Nucleus accumbens (tissue), 56 donors: ENCODE data around the gene ING5.

Experiments
- DNase-seq, 56 donors: peaks; one replicate each; lab custom pipeline; 2025; lab: John Stamatoyannopoulos, UW

The ING5 gene

DNA sequence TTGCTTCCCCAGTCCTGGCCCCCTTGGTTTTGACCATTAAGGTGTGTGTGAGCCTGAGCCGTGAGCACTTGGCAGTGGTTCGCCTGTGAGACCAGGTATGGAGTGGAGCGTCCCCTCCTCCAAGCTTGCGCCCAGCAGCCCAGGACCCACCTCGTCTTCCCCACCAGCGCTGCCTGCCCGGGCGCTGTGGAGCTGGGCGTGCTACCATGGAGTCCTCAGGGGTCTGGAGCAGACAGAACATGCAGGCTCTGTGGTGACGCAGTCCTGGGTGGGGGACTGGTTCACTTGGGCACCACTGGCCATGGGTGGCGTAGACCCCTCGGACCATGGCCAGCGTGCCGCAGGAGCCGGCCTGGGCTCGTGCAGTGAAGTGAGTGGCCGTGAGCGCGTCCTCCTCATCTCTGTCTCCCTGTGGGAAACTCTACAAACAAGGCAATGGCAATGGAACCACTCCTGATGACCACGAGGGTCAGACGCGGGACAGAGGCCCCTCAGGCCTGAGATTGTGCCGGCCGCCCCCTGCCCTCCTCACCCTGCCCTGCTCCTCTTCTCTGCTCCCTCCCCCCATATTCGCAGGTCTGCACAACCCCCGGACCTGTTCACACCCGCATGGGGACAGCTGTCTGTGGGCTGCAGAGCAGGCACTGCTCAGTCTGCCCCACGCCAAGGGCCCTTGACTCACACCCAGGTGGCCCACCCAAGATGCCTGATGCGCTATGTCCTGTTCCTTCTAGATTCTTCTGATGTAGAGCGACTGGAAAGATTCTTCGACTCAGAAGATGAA lies 30.2 kb upstream of the ING5 start:
- DNase-seq = no peak

DNA sequence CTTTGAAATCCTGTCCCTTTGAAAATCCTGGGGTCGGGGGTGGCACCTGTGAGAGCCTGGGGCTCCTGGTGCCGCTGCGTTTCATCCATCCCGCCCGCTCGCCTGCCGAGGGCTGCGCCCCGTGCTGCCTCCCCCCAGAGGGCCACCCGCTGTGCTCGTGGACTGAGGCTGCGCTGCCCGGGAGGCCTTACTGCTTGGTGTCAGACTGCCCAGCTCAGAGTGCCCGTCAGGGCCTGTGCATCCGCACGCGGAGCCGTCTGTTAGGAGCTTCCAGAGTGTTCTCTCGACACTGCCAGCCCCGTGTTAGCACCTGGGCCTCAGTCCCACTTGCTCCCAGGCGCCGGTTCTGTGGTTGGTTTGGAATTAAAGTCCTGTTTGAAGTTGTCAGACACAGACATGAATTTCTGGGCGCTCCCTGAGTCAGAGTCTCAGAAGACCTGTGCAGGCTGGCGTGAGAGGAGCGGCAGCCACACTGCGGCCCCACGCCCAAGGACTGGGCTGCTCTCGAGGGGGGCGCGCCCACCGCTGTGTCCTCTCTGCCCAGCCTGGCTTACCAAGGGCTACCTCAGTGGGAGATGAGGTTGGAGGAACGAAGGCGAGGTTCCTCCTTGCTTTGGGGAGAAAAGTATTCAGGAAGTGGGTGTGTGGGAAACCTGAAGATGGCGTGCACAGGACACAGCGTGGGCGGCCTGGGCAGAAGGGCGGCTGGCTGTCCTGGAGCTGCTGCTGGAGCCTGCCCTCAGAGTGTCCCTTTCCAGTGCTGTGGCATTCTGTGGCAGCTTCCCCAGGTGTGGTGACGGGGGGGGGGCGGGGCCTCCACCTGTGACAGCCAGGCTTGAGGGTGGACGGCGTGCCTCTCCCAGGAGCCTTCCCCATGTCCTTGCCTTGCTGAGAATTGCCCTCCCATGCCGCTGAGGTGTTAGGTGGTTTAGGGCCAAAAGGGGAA lies 29.3 kb upstream of the ING5 start:
- DNase-seq = no peak

DNA sequence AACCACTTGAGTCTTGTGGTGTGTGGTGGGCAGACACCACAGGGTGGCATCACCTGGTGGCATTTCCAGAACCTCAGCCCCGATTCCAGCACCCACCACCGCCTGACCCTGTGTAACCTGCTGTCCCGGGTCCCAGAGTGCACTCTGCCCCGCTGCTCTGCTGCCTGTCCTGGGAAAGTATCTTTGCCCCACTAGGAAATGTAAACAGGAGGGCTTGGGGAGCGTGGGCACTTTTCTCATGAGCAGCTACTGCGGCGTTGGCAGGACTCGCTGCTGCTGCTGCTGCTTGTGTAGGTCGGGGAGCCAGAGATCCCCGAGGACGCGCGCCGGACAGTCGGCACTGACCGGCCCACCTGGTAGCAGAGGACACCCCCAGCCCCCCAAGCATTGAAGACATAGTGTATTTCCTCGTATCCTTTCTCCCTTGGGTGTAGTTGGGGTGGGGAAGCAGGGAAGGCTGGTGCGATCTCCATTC lies 28.6 kb upstream of the ING5 start:
- no peak for DNase-seq

DNA sequence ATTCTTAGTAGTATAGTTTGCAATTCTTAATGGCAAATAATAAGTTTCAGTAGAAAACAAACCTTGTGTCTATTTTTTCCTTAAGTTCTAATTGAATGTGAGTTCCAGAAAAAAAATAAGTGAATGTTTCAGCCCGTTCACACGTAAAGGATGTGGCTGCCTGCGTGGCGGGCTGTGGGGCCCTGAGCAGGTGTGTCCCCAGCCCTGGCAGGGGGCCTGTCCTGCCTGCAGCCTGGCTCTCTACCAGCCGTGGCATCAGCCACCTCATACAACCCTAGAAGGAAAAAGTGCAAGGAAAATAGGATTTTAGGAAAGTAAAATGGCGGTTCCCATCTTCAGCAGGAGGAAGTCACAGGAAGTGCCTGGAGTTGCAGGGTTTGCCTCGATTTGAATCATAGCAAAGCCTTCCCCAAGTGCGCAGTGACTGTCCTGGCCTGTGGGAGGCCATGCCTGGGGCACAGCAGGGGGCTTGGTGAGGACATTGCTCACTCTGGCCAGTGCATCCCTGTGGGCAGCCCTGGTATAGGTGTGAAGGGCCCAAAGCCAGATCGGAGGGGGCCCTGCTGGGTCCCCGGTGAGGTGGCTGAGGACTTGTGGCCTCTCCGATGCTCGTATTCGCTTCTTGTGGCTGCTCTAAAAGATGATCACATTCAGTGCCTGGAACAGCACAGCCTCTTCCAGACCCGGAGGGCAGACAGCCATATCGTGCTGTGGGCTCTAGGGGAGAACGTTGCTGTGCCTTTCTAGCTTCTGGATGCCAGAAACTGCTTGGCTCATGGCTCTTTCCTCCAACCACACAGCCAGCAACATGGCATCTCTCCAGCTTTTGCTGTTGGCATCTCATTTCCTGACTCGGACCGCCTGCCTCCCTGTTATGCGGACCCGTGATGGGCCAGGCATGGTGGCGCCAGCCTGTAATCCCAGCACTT lies 27.8 kb upstream of the ING5 start:
- peak in 7 of 56 donors; percentile 2 to 45 (median 29) for DNase-seq

DNA sequence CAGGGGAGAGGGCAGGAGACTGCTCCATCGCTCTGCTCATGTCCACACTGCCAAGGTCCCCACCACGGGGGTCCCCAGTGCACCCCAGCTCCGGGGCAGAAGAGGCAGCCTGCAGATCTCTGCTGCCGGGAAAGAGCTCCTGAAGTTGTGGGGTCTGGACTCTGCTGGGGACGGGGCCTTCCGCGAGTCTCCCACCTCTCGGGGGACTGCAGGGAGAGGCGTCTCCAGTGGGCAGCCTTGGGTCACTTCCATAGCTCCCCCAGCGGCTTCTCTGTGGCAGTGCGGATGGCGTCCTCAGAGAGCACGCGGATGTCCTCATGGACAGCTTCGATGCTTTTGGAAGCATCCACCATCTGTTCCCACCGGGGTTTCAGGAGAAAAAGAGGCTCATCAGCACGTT lies 26.0 kb upstream of the ING5 start:
- DNase-seq = no peak

DNA sequence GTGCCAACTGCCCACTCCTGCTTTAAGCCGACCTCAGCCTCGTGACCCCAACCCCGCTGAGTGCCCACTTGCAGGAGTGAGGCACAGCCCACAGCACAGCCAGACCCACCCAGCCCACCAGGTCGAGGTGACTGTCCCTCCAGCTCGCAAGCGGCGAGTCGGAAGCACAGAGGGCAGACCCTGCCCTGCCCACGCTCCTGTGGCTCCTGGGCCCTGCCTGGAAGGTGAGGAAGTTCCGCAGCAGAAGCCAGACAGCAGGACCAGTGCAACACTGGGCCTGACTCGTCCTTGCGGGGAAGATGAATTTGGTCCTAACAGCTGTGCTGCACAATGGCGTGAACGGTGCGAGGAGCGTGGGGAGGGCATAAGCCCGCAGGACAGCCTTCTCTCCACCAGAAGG lies 25.2 kb upstream of the ING5 start:
- DNase-seq = no peak

DNA sequence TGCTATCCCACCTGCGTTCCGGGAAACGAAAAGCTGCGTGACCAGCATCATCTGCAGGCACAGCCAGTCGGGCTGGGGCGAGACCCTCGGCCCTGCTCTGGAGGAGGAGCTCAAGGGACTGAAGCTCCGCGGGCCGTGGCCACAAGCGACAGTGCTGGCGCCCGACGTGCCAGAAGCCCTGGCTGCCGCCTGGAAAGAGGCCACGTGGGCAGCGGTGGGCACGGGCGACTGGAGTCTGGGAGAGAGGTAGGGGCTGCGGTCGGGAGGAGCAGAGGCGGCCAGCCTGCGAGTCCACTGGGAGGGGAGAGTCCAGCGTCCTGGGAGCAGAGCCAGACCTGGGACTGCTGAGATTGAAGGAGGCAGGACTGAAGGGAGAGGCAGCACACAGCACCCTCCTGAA lies 24.4 kb upstream of the ING5 start:
- DNase-seq = no peak

DNA sequence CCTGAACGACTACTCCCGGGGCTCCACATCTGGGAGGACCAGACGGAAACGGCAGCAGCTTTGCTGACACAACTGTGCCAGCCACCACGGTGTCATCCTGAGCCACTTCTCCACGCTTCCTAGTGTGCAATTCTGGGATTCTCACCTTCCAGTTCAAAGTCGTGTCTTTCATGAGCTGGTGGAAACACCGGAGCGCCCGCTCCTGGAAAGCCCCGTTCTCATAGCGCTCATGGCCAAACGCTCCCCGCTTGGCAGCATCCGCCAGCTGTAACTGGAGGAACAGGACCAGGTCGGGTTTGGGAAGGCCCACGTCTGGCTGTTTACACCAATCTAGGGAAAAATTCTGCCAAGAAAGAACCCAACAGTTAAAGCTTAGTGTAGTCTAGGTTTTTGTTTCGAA lies 23.5 kb upstream of the ING5 start:
- no peak for DNase-seq

DNA sequence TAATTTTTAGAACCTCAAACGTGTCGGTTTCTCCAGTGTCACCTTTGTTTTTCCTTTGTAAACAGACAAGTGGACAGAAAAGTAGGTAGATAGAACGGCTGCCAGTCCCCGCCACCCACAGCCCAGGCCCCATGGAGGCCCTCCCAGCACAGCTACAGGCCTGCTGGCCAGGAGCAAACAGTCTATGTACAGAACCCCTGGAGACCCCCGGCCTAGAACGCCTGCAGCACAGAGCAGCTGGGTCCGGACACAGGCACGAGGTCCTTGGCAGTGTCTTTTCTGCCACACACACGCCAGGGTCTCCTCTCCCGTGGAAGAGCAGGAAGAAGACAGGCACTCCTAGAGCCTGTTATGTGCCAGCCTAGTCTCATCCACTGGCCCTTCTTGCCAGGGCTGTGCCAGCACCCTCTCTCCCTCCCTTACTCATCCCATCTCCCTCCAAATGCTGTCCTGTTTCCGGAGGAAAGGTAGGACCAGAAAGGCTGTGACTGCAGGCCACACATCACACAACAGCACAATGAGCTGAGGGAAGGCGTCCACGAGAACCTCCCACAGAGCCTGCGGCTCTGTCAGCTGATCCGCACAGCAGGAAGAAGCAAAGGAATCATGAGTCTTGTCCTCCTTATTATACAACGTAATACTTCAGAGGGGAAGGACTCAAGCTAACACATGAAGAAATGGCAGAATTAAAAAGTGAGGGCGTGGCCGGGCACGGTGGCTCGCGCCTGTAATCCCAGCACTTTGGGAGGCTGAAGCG lies 22.9 kb upstream of the ING5 start:
- DNase-seq = no peak

DNA sequence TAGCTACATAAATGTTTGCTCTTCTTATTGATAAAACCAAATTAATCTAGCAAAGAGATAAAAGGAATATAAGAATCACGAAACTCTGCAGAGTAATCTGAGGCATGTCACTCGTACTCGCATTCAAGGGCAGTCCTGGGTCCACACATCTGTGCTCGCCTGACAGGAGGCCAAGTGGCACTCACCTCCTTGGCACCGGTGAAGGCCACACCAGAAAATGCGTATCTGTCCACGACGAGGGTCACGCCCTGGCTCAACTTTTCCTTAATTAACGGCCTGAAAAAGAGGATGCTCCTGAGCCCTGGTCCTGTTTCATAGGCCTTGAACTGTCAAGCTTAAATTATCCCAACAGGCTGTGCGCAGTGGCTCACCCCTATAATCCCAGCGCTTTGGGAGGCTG lies 21.8 kb upstream of the ING5 start:
- no peak for DNase-seq

DNA sequence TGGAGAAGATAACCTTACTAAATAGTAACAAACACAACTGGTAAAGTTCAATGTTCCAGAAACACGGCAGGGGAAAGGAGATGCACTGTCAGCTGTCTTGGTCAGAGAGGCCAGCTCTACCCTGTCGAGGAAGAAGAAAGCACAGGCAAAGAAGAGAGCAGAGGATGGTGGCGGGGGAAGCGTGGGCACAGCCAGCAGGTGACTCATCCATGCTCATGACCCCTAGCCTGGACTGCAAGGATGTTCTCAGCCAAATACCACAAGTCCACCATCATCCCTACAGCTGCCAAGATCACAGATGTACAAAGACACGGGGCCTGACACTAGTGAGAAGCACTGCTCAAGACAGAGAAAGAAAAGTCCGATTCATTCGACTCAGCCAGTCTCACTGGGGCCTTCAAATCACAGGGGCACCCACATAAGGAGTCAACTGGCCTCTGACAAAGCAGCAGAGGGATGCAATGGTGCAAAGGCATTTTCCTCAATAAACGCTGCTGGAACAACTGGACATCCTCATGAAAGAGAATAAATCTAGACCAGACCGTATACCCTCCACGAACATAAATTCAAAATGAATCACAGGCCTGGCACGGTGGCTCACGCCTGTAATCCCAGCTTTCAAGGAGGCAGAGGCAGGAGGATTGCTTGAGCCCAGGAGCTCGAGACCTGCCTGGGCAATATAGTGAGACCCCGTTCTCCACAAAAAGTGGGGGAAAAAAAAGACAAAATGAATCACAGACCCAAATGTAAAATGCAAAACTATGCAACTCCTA lies 20.8 kb upstream of the ING5 start:
- no peak for DNase-seq

DNA sequence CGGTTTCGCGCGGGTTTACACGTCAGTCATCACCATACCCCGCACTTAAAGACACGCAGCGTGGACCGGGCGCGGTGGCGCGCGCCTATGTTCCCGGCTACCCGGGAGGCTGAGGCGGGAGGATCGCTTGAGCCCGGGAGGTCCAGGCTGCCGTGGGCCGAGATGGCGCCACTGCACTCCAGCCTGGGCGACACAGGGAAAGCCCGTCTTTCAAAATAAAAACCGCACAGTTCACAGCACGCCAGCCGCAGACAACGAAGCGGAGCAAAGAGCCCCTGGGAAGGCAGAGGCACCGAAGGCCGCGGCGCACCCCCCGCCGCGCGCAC lies 15.6 kb upstream of the ING5 start:
- peak in 1 of 56 donors; percentile 40 for DNase-seq

DNA sequence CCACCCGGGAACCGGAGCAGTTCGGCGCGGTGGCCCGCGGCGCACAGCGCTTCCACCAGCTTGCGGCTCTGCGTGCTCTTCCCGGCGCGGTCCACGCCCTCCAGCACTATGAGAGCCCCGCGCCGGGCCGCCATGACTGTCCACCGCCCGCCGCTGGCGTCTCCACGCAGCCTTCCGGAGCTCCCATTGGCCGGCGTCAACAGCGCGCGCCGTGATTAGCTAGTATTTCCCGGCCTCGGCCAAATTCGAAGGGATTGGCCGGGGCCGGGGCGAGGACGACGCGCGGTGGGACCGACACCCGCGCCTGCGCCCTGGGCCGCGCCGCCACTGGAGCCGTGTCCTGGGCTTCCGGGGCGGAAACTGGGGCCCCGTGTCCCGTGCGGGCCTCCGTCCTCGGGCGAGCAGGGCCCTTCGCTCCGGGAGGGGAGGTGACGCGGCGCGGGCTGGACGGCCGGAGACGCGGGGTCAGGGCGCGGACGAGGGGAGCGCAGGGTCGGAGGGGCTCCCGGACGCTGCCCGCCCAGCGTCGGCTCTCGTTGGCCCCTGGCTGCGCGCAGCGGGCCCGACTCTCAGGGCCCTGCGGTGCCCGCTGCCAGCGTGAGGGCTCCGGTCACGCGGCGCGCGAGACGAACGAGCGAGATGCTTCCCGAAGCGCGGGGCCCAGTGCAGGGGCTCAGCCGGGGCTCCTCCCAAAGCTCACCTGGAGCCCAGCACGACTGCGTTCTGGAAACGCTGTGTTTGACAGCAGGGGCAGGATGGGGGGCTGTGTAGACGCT lies 15.0 kb upstream of the ING5 start, which contains the start of gene DTYMK:
DTYMK (minus strand) TSS at position 166 of the 776 bp plus-strand sequence; CDS start at position 134, 32 bp downstream.
- DNase-seq = peak; percentile 14 to 98 (median 93)

DNA sequence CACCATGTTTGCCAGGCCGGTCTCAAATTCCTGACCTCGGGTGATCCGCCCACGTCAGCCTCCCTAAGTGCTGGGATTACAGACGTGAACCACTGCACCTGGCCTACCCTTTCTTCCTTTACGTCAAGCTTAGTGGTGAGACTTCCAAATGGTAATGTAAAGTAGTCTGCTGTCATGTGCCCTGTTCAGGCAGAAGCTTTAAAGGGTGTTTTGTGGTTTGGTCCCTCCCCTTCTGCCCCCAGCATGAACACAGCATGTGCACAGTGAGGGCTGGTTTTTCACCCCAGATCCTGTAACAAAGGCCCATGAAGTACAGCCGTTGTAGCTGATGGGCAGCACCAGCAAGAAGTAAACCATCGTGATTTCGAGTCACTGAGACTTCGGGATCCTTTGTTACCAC lies 12.5 kb upstream of the ING5 start:
- DNase-seq = no peak

DNA sequence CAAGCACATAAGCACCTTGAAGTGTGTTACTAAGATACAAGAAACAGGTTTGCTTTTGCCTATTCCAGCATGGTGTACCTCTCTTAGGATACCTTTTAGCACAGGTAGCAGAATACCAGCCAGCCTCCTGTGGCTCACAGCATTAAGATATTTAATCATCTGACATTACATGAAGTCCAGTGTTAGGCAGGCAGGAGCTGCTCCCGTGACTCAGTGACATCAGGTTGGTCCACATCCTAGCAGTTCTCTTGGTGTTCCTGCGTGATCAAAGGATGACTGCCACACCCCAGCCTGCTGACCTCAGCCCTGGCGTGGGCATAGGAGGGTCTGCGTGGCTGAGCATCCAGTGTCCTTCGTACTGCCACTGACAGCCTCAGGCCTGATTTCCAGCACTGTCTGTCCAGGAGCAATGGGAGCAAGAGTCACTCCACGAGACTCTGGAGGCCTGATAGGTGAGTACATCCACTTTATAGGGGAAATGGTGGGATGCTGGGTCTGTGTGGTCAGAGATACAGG lies 11.6 kb upstream of the ING5 start:
- no peak for DNase-seq

DNA sequence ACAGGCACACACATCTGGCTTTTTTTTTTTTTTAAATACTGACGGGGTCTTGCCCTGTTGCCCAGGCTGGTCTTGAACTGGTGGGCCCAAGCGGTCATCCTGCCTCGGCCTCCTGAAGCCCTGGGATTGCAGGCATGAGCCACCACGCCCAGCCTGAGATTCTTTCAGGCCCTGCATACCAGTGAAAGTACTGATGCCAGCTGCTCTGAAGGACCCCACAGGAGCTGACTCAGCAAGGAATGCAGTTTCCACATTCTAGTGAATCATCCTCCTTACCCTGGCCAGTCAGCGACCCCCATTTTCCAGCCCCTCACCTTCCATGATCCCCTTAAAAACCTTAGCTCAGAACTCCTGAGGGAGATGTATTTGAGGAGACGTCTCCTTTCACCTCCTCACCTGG lies 9.4 kb upstream of the ING5 start:
- no peak for DNase-seq

DNA sequence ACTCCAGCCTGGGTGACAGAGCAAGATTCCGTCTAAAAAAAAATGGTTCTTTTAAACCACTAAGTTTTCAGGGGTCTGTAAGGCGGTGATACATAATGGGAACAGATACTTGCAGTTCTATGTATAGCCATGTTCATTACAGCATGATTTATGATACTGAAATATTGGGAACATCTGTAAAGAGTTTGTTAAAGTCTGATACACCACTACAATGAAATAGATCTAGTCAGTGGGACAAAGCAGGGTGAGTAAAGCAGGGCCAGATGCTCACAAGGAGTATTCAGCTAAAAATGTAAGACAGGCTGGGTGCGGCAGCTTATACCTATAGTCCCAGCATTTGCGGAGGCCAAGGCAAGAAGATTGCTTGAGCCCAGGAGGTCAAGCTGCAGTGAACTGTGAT lies 6.2 kb upstream of the ING5 start:
- DNase-seq = no peak

DNA sequence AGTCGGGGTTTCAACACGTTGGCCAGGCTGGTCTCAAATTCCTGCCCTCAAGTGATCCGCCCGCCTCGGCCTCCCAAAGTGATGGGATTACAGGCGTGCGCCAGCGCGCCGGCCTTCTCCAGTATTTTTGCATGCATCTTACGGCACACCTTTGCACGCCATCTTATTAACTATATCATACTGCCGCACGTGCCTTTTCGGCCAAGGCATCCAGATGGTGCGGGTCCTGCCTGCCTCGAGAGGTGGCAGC lies 765 bp upstream of the ING5 start:
- DNase-seq = no peak
